ENCODE results near the gene ADAM17. TPM values are rescaled to one million over a fixed set of nuclear protein-coding genes. Genes with fewer than 3 reads are reported as not detected.

The ADAM17 gene
- total RNA-seq, 4 donors from 2014 or later = 26.9 to 39.4 (median 31.3) TPM

GRCh38 chr2:9538000-9538507 is 17.6 kb downstream of the ADAM17 start:
- intact Hi-C loops (cut with DNase I) = no loop called here
- TF ChIP-seq POLR2A (IDR thresholded peaks at IDR 0.05) (no peak), CTCF (IDR thresholded peaks at IDR 0.05) (no peak)
- no peak for DNase-seq
- Histone ChIP-seq H3K4me1 (peaks cover 0 to 5% of the 10 kb centered on the region in 2 donors), H3K36me3 (peaks cover 0 to 5% of the 10 kb centered on the region in 2 donors), H3K9me3 (no peaks in the 10 kb centered on the region), H3K27me3 (no peaks in the 10 kb centered on the region), H3K4me3 (replicated peaks in 1 of 3) (no peak overlapping the region), H3K27ac (peak overlapping the region in 1 of 3 donors; percentile 4)
- 49 to 71% methylated on average over 2 of the region's 2 CpGs for WGBS, 2 donors

GRCh38 chr2:9536504-9536903 is 19.1 kb downstream of the ADAM17 start:
- no peaks in the 10 kb centered on the region for H3K27me3 ChIP-seq
- no peak for TF ChIP-seq POLR2A (IDR thresholded peaks at IDR 0.05)
- TF ChIP-seq CTCF (IDR thresholded peaks at IDR 0.05) = no peak
- H3K27ac ChIP-seq = no peak overlapping the region
- H3K9me3 ChIP-seq = no peaks in the 10 kb centered on the region
- no peak overlapping the region for H3K4me3 ChIP-seq (replicated peaks in 1 of 3)
- WGBS, 2 donors = 93% methylated on average over 6 of the region's 6 CpGs
- H3K4me1 ChIP-seq = peaks cover 0 to 5% of the 10 kb centered on the region in 2 donors
- peaks cover 0 to 9% of the 10 kb centered on the region in 2 donors for H3K36me3 ChIP-seq
- DNase-seq = no peak
- intact Hi-C loops (cut with DNase I) = no loop called here

GRCh38 chr2:9535177-9535576 is 20.5 kb downstream of the ADAM17 start:
- Histone ChIP-seq H3K27ac (no peak overlapping the region), H3K36me3 (peaks cover 0 to 9% of the 10 kb centered on the region in 2 donors), H3K4me1 (peaks cover 0 to 5% of the 10 kb centered on the region in 2 donors), H3K4me3 (replicated peaks in 1 of 3) (no peak overlapping the region), H3K27me3 (no peaks in the 10 kb centered on the region), H3K9me3 (no peaks in the 10 kb centered on the region)
- TF ChIP-seq POLR2A (IDR thresholded peaks at IDR 0.05) = no peak
- TF ChIP-seq CTCF (IDR thresholded peaks at IDR 0.05) = no peak
- no peak for DNase-seq
- 68 to 82% methylated on average over 1 of the region's 1 CpG for whole genome bisulfite sequencing, 2 donors
- intact Hi-C loops (cut with DNase I) = no loop called here

- H3K27ac ChIP-seq = no peak overlapping the region
- intact Hi-C loops (cut with DNase I) = no loop called here
- no peak for DNase-seq
- WGBS, 2 donors = 95 to 97% methylated on average over 2 of the region's 2 CpGs
- H3K4me1 ChIP-seq = peaks cover 0 to 5% of the 10 kb centered on the region in 2 donors
- no peak for TF ChIP-seq CTCF (IDR thresholded peaks at IDR 0.05)
- TF ChIP-seq POLR2A (IDR thresholded peaks at IDR 0.05) = no peak
- peaks cover 0 to 9% of the 10 kb centered on the region in 2 donors for H3K36me3 ChIP-seq
- H3K4me3 ChIP-seq (replicated peaks in 1 of 3) = no peak overlapping the region
- no peaks in the 10 kb centered on the region for H3K9me3 ChIP-seq
- H3K27me3 ChIP-seq = no peaks in the 10 kb centered on the region
Observed at GRCh38 chr2:9533663-9534062, 22.0 kb downstream of the ADAM17 start.

- Histone ChIP-seq H3K27me3 (no peaks in the 10 kb centered on the region), H3K4me1 (peaks cover 5 to 6% of the 10 kb centered on the region in 2 donors), H3K4me3 (replicated peaks in 1 of 3) (no peak overlapping the region), H3K9me3 (no peaks in the 10 kb centered on the region), H3K36me3 (peaks cover 0 to 9% of the 10 kb centered on the region in 2 donors), H3K27ac (no peak overlapping the region)
- TF ChIP-seq POLR2A (IDR thresholded peaks at IDR 0.05) (no peak), CTCF (IDR thresholded peaks at IDR 0.05) (no peak)
- WGBS, 2 donors = 96 to 99% methylated on average over 4 of the region's 4 CpGs
- intact Hi-C loops (cut with DNase I) = no loop called here
- DNase-seq = no peak
Observed at GRCh38 chr2:9532421-9532820, 23.2 kb downstream of the ADAM17 start.
